Upper lobe of right lung (tissue), 1 donor: ENCODE measurements around the gene PRELP. TPM values are rescaled to one million over a fixed set of nuclear protein-coding genes. Genes with fewer than 3 reads are reported as not detected.

Source experiments
- ATAC-seq: fragments of 200-7000 bp; cut with Tn5 transposase; one replicate; pipeline ENCODE4 v1.9.1; 2020; ENCODE audit warnings: mild to moderate bottlenecking, moderate library complexity
- DNase-seq: peaks from one replicate; pipeline ENCODE4 v3.0.0-alpha.2; 2020
- H3K27ac ChIP-seq: fragments of 200-600 bp; one replicate; pipeline ENCODE4 v1.8.0; 2022
- H3K27me3 ChIP-seq: fragments of 200-600 bp; one replicate; pipeline ENCODE4 v1.8.0; 2022; ENCODE audit warnings: mild to moderate bottlenecking
- H3K36me3 ChIP-seq: fragments of 200-600 bp; one replicate; pipeline ENCODE4 v1.8.0; 2022
- H3K4me1 ChIP-seq: fragments of 200-600 bp; one replicate; pipeline ENCODE4 v1.8.0; 2022
- H3K4me3 ChIP-seq: fragments of 200-600 bp; one replicate; pipeline ENCODE4 v1.8.0; 2022; ENCODE audit warnings: mild to moderate bottlenecking
- H3K9me3 ChIP-seq: fragments of 200-600 bp; one replicate; pipeline ENCODE4 v1.8.0; 2022
- CTCF ChIP-seq: fragments of 200-600 bp; IDR thresholded peaks from one replicate; pipeline ENCODE4 v1.8.0; 2022; ENCODE audit warnings: antibody characterized with exemption
- intact Hi-C: fragments of 100-400 bp; cut with DNase I; formaldehyde crosslinking; loops from one replicate; pipeline ENCODE4 v1.11.0; 2022
- total RNA-seq: library from RNA; stranded (reverse); fragmentation: NEBNext Ultra II Directional; extraction: Animal tissue kit (Norgen Biotek cat#: 25700); gene quantifications from one replicate; pipeline ENCODE4 v1.2.1, GENCODE V29; 2021
- donor health status: DM: no; HTN: yes; CAD: no; lungs with severe emphysema.

Gene PRELP
- total RNA-seq, 1 donor from 2014 or later, result 91.8 TPM

GRCh38 chr1:203536575-203536974 is 61.0 kb downstream of the PRELP start:
- H3K27me3 ChIP-seq, result no peaks in the 10 kb centered on the region
- ATAC-seq, result peak; percentile 23
- peaks cover 12% of the 10 kb centered on the region for H3K4me1 ChIP-seq
- DNase-seq, result peak; percentile 8
- H3K9me3 ChIP-seq, result no peaks in the 10 kb centered on the region
- intact Hi-C loops, result no loop called here
- H3K36me3 ChIP-seq, result no peaks in the 10 kb centered on the region
- H3K27ac ChIP-seq, result no peak overlapping the region
- TF ChIP-seq CTCF, result no peak
- H3K4me3 ChIP-seq, result no peak overlapping the region

- intact Hi-C loops, result no loop called here
- no peaks in the 10 kb centered on the region for H3K36me3 ChIP-seq
- H3K4me1 ChIP-seq, result peaks cover 12% of the 10 kb centered on the region
- ATAC-seq, result peak; percentile 80
- no peak overlapping the region for H3K4me3 ChIP-seq
- DNase-seq, result peak; percentile 63
- H3K27me3 ChIP-seq, result no peaks in the 10 kb centered on the region
- peak overlapping the region; percentile 66 for H3K27ac ChIP-seq
- H3K9me3 ChIP-seq, result no peaks in the 10 kb centered on the region
- TF ChIP-seq CTCF, result no peak
Observed at GRCh38 chr1:203536980-203537455, 61.4 kb downstream of the PRELP start.

- Histone ChIP-seq H3K4me1 (peaks cover 12% of the 10 kb centered on the region), H3K9me3 (no peaks in the 10 kb centered on the region), H3K27ac (peak overlapping the region; percentile 66), H3K27me3 (no peaks in the 10 kb centered on the region), H3K4me3 (no peak overlapping the region), H3K36me3 (no peaks in the 10 kb centered on the region)
- DNase-seq (peak; percentile 73), ATAC-seq (peak; percentile 87)
- intact Hi-C loops, result no loop called here
- no peak for TF ChIP-seq CTCF
Observed at GRCh38 chr1:203537806-203538464, 62.3 kb downstream of the PRELP start.

GRCh38 chr1:203538726-203539125 is 63.1 kb downstream of the PRELP start:
- H3K4me1 ChIP-seq, result peaks cover 12% of the 10 kb centered on the region

GRCh38 chr1:203539831-203540546 is 64.4 kb downstream of the PRELP start:
- DNase-seq, result peak; percentile 66
- H3K4me3 ChIP-seq, result no peak overlapping the region

More at GRCh38 chr1:203538726-203539125, 63.1 kb downstream of the PRELP start:
- intact Hi-C loops, result no loop called here
- Histone ChIP-seq H3K27ac (peak overlapping the region; percentile 66), H3K4me3 (no peak overlapping the region), H3K27me3 (no peaks in the 10 kb centered on the region), H3K9me3 (no peaks in the 10 kb centered on the region), H3K36me3 (no peaks in the 10 kb centered on the region)
- ATAC-seq, result no peak
- no peak for TF ChIP-seq CTCF
- peak; percentile 6 for DNase-seq

More at GRCh38 chr1:203539831-203540546, 64.4 kb downstream of the PRELP start:
- Histone ChIP-seq H3K4me1 (peaks cover 12% of the 10 kb centered on the region), H3K27ac (no peak overlapping the region), H3K27me3 (no peaks in the 10 kb centered on the region), H3K36me3 (no peaks in the 10 kb centered on the region), H3K9me3 (no peaks in the 10 kb centered on the region)
- no peak for TF ChIP-seq CTCF
- ATAC-seq, result peak; percentile 27
- intact Hi-C loops, result no loop called here

Other genes with a start within 250 kb of the PRELP start
- gene CHIT1, start 246.1 kb upstream of the PRELP start, total RNA-seq, result 751 TPM
- gene BTG2, start 170.3 kb upstream of the PRELP start, total RNA-seq, result 95.3 TPM
- gene FMOD, start 124.7 kb upstream of the PRELP start, total RNA-seq, result 45.1 TPM
- gene OPTC, start 18.3 kb downstream of the PRELP start, total RNA-seq, result not detected
- gene ATP2B4, start 151.0 kb downstream of the PRELP start, total RNA-seq, result 93.8 TPM